HUES64 (cell line): ENCODE data around the gene MZB1.
"Not testable (repeated sequence)": the region's sequence is repeated elsewhere in the genome, so short reads cannot be mapped to it uniquely, and the experiment has no call there.

Experiments used
- H3K27ac ChIP-seq: 2 replicates; pipeline ENCODE4 v1.7.0; 2013; ENCODE audit warnings: low read depth, low read length, inconsistent platforms
- H3K27me3 ChIP-seq: 2 replicates; pipeline ENCODE4 v1.6.1; 2013; ENCODE audit warnings: mild to moderate bottlenecking, low read length; ENCODE audit not compliant: insufficient read depth
- H3K36me3 ChIP-seq: 2 replicates; pipeline ENCODE4 v1.6.1; 2013; ENCODE audit warnings: mild to moderate bottlenecking, low read length; ENCODE audit not compliant: insufficient read depth
- H3K4me1 ChIP-seq: 2 replicates; pipeline ENCODE4 v1.6.1; 2013; ENCODE audit warnings: mild to moderate bottlenecking, low read length, moderate library complexity; ENCODE audit not compliant: insufficient read depth
- H3K4me3 ChIP-seq: 2 replicates; pipeline ENCODE4 v1.5.1; 2013; ENCODE audit warnings: mild to moderate bottlenecking, low read length, moderate library complexity
- H3K9ac ChIP-seq: 2 replicates; pipeline ENCODE4 v1.6.1; 2013; ENCODE audit warnings: mild to moderate bottlenecking, low read depth, low read length
- H3K9me3 ChIP-seq: 2 replicates; pipeline ENCODE4 v1.6.1; 2013; ENCODE audit warnings: low read depth, low read length; ENCODE audit not compliant: insufficient read depth
- WGBS: fragments of 150-250, 120-280 bp; methylation state at CpG from one replicate; pipeline ENCODE4 v1.1.7; 2013; ENCODE audit warnings: missing lambda C conversion rate; 5-methylcytosine and 5-hydroxymethylcytosine counted together

The MZB1 gene

DNA sequence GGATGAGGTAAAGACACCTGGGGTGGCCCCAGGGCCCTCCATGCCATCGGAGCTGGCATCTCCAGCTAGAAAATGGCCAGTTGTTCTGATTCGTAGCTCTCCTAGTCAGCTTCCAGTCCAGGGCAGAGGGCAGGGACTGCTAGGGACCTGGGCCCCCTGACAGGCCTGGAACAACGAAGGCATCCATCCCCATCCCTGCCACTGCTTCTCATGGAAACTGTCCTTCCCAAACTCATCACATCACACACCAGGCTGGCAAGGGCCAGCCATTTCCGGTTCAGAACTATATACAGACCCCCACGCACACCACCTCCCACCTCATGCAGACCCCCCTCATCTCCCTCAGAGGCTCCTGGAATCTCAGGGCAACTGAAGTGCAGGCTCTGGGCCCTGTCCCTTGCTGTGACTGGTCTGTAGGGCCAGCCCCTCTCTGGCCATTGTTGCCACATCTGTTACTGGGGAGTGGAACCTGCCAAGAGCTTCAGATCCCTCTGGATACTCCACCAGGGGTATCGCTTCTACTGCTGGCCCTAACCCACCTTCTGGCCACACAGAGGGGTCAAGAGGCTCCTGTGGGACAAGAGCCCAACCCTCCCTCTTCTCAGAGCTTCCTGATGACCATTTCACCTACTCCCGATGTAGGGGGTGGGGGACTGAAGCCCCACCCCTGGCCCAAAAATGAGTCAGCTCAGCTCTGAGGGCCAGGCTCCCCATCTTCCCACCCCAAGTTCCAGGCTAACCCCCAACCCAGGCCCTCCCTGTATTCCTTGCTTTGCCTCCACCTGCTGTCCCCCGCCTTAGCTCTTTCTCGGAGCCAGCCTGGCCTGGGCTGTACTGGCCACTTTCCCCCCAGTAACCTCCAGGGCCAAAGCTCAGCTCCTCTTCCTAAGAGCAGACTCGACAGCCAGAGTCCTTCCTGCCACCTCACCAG lies 1.2 kb upstream of the MZB1 start:
- Histone ChIP-seq H3K27ac (no peak overlapping the region), H3K9me3 (no peaks in the 10 kb centered on the region), H3K4me1 (peaks cover 7% of the 10 kb centered on the region), H3K9ac (no peak overlapping the region), H3K36me3 (no peaks in the 10 kb centered on the region), H3K4me3 (no peak overlapping the region), H3K27me3 (peaks cover 44% of the 10 kb centered on the region)
- WGBS, result 88% methylated on average over 10 of the region's 10 CpGs

DNA sequence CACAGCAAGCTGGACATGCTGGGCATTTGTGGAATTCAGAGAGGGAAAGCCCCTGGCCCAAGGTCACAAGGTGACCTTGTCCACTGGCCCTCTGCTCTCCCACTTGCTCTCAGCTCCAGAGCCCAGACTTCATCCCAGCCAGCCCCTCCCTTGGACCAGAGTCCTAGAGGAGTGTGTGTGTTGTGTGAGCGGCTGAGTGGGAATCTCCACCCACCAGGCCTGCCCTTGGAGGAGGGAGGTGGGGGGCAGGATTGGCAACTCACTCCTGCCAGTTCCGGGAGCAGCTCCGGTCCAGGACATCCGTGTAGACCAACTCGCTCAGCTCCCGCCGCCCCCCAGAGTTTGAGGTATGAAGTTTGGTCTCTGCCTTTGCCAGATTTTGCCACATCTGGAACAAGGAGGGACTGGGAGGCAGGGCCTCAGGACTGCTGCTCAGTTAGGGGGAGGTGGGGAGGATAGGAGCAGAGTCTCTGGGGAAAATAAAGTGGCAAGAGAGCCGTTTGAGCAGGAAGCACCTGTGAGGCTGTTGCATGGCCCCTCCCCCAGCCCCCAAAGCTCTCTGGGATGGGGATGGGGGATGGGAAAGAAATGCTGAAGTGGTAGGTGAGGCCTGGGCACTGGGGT lies 1.4 kb downstream of the MZB1 start:
- H3K9ac ChIP-seq, result 0 out of 2 replicates have a peak overlapping the region, but pooled peaks have one; percentile 31
- H3K27me3 ChIP-seq, result peaks cover 18% of the 10 kb centered on the region
- no peaks in the 10 kb centered on the region for H3K9me3 ChIP-seq
- peaks cover 7% of the 10 kb centered on the region for H3K4me1 ChIP-seq
- H3K27ac ChIP-seq, result peak overlapping the region; percentile 49; the same call in 1 of the 2 replicates
- WGBS, result 49% methylated on average over 8 of the region's 8 CpGs
- H3K4me3 ChIP-seq, result no peak overlapping the region
- no peaks in the 10 kb centered on the region for H3K36me3 ChIP-seq

GRCh38 chr5:139387611-139388197 lies 2.0 kb downstream of the MZB1 start:
- WGBS, result 85% methylated on average over 10 of the region's 10 CpGs
- H3K27me3 ChIP-seq, result peaks cover 12% of the 10 kb centered on the region
- H3K27ac ChIP-seq, result no peak overlapping the region; the same call in 1 of the 2 replicates
- H3K9me3 ChIP-seq, result no peaks in the 10 kb centered on the region
- H3K4me1 ChIP-seq, result peaks cover 7% of the 10 kb centered on the region
- H3K4me3 ChIP-seq, result no peak overlapping the region
- H3K9ac ChIP-seq, result no peak overlapping the region
- no peaks in the 10 kb centered on the region for H3K36me3 ChIP-seq

DNA sequence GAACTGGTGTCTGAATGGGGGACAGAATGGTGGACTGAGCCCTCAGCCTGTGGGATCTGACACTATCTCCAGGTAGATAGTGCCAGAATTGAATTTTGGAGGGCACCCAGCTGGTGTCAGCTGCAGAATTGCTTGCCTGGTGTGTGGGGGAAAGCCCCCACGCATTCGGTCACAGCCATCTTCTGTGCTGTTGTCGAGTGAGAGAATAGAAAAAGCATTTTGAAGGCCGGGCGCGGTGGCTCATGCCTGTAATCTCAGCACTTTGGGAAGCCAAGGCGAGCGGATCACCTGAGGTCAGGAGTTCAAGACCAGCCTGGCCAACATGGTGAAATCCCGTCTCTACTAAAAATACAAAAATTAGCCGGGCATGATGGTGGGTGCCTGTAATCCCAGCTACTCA lies 2.8 kb downstream of the MZB1 start:
- not testable (repeated sequence) for H3K9me3 ChIP-seq, H3K27ac ChIP-seq, H3K27me3 ChIP-seq, H3K9ac ChIP-seq, H3K4me3 ChIP-seq, H3K36me3 ChIP-seq, H3K4me1 ChIP-seq
- WGBS, result 92% methylated on average over 9 of the region's 10 CpGs

DNA sequence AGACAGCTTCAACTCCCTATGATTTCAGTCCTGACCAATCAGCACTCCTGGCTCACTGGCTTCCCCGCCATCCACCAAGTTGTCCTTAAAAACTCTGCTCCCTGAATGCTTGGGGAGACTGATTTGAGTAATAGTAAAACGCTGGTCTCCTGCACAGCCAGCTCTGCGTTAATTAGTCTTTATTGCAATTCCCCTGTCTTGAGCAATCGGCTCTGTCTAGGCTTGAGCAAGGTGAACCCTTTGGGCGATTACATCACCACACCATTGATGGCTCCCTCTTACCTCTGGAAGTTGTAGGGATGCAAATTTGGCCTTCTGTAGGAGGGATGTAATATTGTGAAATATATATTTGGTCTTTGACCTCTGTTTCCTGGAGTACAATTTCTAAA lies 3.7 kb downstream of the MZB1 start:
- Histone ChIP-seq H3K9me3 (no peaks in the 10 kb centered on the region), H3K36me3 (no peaks in the 10 kb centered on the region), H3K27me3 (no peaks in the 10 kb centered on the region), H3K4me3 (no peak overlapping the region), H3K4me1 (peaks cover 7% of the 10 kb centered on the region), H3K9ac (no peak overlapping the region), H3K27ac (no peak overlapping the region)
- 83% methylated on average over 4 of the region's 5 CpGs for WGBS

DNA sequence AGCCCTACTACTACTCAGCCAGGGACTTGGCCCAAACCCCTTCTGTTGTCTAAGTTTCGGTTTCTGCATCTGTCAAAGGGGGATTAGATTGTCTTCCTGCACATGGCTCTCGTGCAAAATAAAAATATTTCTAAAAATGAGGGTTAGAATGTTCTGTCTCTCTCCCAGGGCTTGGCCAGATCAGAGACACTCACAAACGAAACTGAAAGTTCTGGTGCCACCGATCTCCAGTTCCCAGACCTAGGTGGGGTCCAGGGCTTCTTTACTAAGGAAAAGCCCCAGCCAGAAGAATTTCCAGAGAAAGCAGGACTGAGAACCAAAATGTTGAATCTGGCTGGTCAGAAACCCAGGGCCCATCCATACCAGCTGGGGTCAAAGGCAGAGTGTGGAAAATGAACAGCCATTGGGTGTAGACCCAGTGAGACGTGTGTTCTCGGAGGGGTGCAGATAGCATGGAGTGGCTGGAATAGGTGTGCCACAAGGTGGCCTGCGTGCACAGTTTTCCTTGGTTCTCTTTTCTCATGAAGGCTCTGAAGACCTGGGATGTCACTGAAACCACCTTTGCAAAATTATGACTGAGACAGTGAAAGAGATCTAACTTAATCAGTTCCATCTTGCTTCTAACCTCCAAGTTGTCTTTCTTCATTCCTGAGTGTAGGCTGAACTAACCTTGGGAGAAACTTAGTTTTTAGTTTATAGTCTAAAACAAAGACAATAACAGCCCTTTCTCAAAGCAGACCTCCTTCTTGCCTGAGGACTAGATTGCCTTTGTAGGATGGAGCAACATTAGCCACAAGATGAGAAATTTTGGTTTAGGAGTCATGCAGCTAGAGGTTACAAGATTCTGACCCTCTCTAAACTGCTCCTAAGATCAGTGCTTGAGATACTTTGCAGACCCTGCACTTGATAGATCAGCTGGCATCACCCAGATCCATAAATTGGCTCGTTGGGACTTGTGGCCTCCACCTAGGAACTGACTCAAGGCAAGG lies 4.4 kb downstream of the MZB1 start:
- Histone ChIP-seq H3K9ac (no peak overlapping the region), H3K4me3 (no peak overlapping the region), H3K4me1 (peaks cover 7% of the 10 kb centered on the region), H3K27me3 (no peaks in the 10 kb centered on the region), H3K9me3 (no peaks in the 10 kb centered on the region), H3K36me3 (no peaks in the 10 kb centered on the region), H3K27ac (no peak overlapping the region)
- WGBS, result 86% methylated on average over 8 of the region's 8 CpGs

- no peaks in the 10 kb centered on the region for H3K36me3 ChIP-seq
- no peak overlapping the region for H3K9ac ChIP-seq
- H3K9me3 ChIP-seq, result no peaks in the 10 kb centered on the region
- no peak overlapping the region for H3K27ac ChIP-seq
- WGBS, result 91% methylated on average over 9 of the region's 9 CpGs
- no peak overlapping the region for H3K4me3 ChIP-seq
- no peaks in the 10 kb centered on the region for H3K27me3 ChIP-seq
- peaks cover 7% of the 10 kb centered on the region for H3K4me1 ChIP-seq
Measured at GRCh38 chr5:139384591-139385051, 5.1 kb downstream of the MZB1 start.

DNA sequence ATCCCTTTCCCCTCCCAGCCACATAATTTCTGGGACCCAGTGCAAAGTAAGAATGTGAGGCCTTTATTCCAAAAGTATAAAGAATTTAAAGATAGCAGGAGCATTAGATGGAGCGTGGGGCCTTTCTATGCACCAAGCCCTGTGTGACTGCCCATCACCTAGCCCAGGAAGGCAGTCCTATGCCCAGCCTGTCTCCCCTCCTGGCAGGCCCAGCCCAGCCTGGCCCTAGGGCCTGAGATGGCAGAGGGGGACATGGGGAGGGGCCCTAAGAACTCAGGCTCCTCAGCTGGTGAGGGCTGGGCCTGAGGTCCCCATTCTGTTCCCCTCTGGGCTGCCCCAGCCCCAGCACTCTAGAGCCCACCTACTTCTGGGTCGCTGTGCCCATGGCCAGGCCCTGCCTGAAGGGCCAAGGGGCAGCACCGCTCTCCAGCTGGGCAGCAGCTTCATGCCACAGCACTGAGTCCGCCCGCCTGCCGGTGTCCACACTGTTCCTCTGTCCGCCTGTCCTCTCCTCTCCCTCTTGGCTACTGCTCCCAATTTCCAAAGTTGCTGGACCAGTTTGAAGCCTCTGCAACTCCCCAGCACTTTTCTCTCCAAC lies 5.6 kb downstream of the MZB1 start:
- Histone ChIP-seq H3K27ac (no peak overlapping the region), H3K4me3 (no peak overlapping the region), H3K9me3 (no peaks in the 10 kb centered on the region), H3K27me3 (no peaks in the 10 kb centered on the region), H3K4me1 (peaks cover 7% of the 10 kb centered on the region), H3K36me3 (no peaks in the 10 kb centered on the region), H3K9ac (no peak overlapping the region)
- WGBS, result 81% methylated on average over 7 of the region's 7 CpGs

DNA sequence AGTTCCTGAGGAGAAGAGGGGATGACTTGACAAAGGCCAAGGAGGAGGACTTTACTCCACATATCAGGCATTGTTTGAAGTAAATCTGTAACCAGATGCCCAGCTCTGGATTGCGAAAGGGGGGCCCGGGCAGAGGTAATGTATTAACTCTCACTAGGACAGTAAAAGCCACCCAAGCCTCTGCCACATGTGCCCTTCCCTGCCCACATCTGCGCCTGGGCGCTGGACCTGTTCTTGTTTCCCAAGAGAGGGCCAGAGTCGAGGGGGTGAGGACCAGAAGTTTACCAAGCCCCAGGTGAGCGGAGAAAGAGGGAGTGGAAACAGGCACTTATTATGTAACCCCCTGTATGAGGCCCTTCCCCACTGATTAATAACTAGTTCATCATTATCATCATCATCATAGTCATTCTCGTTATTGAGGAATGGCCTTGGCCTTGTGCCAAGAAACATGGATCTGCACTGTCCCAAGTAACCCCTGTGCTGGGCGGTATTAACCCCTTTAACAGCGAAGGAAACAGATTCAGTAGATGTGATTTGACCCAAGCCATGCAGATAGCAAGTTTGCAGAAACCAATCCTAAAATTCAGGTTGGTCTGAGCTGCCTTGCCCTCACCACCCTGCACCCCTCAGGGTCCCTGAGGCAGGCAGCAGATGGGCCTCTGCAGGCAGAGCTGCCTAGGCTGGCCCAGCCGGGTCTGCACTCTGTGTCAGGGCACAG lies 6.3 kb downstream of the MZB1 start, which contains the start of gene SLC23A1:
TSS of gene SLC23A1 (minus strand) at position 23 of the 718 bp plus-strand sequence. CDS start 44 bp downstream, outside the sequence.
- Histone ChIP-seq H3K4me3 (no peak within 1 kb of the TSS), H3K27ac (no peak within 1 kb of the TSS), H3K9ac (no peak within 1 kb of the TSS), H3K36me3 (no peaks in the 10 kb centered on the region), H3K9me3 (no peaks in the 10 kb centered on the region), H3K4me1 (peaks cover 5% of the 10 kb centered on the region), H3K27me3 (no peaks in the 10 kb centered on the region)
- WGBS, result 93% methylated on average over 10 of the region's 10 CpGs

GRCh38 chr5:139382807-139383206 lies 6.9 kb downstream of the MZB1 start:
- Histone ChIP-seq H3K9me3 (no peaks in the 10 kb centered on the region), H3K4me3 (no peak overlapping the region)

More at GRCh38 chr5:139382807-139383206, 6.9 kb downstream of the MZB1 start:
- no peaks in the 10 kb centered on the region for H3K36me3 ChIP-seq
- H3K27ac ChIP-seq, result no peak overlapping the region
- WGBS, result 87% methylated on average over 3 of the region's 3 CpGs
- H3K4me1 ChIP-seq, result no peaks in the 10 kb centered on the region
- H3K9ac ChIP-seq, result no peak overlapping the region
- H3K27me3 ChIP-seq, result no peaks in the 10 kb centered on the region
